ENCODE data around the gene IQCE.

GRCh38 chr7:2614631-2615330 lies 56.0 kb downstream of the IQCE start:
- TF ChIP-seq CTCF (IDR thresholded peaks at IDR 0.05) (no peak), POLR2A (IDR thresholded peaks at IDR 0.05) (no peak)
